Myocyte (in vitro differentiated cells): ENCODE measurements around the gene TUBA3C. TPM values are rescaled to one million over a fixed set of nuclear protein-coding genes. Genes with fewer than 3 reads are reported as not detected.
"Not testable (repeated sequence)": the region's sequence is repeated elsewhere in the genome, so short reads cannot be mapped to it uniquely, and the experiment has no call there.

Source experiments
- DNase-seq: peaks from one replicate; pipeline ENCODE4 v3.0.0-alpha.2; 2012; ENCODE audit warnings: low read depth
- polyA plus RNA-seq: library from polyadenylated mRNA; unstranded; fragments of >200 nt; gene quantifications from one replicate; pipeline ENCODE4 v1.2.1, GENCODE V29; 2012; ENCODE audit warnings: missing spikeins
- total RNA-seq: library from RNA; depleted of rRNA; stranded (reverse); fragments of >200 nt; gene quantifications from 2 replicates; pipeline ENCODE4 v1.2.3, GENCODE V29; 2014

TUBA3C gene
- not detected in 2 replicates for total RNA-seq
- not detected for polyA plus RNA-seq

DNA sequence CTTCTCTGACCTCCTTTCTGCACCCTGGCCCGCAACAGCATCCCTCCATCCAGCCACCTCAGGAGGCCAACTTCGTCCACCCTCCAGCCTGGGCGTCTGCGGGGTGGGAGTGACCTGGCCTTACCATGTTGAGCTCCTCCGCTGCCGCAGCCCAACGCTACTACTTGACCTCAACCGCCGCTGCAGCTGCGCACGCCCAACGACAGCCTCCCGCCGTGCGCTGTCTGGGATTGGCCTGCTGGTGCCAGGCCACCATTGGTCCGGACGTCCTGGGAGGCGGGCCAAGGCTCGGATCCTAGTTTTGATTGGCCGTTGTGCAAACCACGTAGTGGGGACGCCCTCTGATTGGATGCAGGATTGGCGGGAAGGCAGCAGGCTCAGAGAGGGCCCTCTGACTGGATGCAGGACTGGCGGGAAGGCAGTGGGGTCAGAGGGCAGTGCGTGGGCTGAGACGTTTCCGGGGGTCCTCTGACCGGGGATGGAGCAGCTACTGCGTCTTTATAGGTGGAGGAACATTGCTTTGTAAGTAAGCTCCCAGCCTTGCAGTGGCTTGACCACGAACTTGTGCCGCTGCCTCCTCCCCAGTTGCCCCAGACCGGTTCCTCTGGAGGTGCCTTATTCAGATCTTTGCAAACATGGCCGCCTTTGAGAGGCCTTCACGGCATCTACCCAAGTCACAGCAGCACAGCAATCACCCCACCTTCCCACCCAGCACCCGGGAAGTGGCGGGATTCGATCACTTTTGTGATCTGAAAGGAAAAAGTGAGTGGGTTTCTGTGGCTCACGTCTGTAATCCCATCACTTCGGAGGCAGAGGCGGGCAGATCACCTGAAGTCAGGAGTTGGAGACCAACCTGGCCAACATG lies at the start of gene TUBA3C:
TUBA3C (minus strand) TSS at position 204 of the 865 bp plus-strand sequence; CDS start at position 127, 77 bp downstream.
- DNase-seq = no peak

GRCh38 chr13:19207413-19207812 lies 25.8 kb upstream of the TUBA3C start:
- not testable (repeated sequence) for DNase-seq

GRCh38 chr13:19192622-19193021 lies 11.0 kb upstream of the TUBA3C start:
- not testable (repeated sequence) for DNase-seq

DNA sequence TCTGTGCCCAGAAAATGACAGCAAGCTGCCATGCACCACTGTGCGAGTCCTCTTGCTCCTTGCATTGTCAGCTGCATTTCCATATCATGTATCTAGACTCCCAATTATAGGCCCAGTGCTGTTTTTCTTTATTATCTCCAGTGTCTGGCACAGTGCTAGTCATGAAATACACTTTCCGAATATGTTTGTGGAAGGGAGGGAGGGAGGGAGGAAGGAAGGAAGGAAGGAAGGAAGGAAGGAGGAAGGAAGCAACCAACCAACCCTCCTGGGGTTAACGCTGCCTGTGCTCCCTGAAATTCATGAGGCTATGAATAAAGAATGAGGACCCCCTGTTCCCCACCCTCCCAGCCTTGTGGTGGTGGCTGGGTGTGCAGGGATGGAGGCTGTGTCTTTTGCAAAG lies 8.3 kb upstream of the TUBA3C start:
- DNase-seq = not testable (repeated sequence)

DNA sequence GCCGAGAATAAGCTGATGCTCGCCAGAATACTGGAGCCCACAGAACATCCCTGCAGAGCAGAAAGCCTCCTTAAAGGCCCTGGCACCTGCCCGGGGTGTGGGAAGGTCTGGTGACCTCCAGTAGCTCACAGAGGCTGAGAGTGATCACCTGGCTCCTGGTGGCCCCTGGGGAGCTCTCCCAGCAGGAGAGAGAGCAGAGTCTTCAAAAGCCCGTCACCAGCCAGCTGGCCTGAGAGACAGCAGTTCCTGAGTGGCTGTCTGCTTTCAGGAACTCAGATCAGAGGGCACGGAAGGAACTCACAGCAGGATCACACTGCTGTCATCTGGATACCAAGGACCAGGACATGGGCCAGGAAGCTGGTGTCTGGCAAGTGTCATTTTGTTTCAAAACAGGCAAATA lies 7.7 kb upstream of the TUBA3C start:
- DNase-seq = not testable (repeated sequence)

DNA sequence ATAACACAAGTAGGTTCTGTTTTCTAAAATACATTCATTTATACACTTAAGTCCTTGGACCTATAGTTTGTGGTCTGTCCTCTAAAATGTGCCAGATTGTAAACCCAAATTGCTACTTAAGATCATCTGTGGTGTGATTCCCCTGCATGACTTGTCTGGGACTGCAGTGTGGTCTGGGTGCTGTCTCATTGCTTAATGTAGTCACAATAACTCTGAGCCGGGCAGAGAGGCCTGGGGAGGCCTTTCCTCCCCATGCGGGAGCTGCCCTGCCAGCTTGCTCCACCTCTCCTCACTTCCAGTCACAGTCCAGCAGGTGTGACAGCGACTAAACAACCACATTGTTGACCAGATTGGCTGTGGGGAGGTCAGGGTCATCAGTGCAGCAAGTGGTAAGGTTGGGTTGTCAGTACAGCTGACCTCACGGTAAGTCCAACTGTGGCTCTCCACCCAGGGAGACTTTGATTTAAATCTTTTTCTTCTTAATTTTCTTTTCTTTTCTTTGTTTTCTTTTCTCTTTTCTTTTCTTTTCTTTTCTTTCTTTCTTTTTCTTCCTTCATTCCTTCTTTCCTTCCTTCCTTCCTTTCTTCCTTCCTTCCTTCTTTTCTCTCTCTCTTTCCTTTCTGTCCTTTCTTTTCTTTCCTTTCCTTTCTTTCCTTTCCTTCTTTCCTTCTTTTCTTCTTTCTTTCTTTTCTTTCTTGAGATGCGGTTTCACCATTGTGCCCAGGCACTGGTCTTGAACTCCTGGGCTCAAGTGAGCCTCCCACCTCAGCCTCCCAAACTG lies 4.4 kb upstream of the TUBA3C start:
- no peak for DNase-seq

- DNase-seq = no peak
Measured at GRCh38 chr13:19185086-19185864, 3.7 kb upstream of the TUBA3C start.

DNA sequence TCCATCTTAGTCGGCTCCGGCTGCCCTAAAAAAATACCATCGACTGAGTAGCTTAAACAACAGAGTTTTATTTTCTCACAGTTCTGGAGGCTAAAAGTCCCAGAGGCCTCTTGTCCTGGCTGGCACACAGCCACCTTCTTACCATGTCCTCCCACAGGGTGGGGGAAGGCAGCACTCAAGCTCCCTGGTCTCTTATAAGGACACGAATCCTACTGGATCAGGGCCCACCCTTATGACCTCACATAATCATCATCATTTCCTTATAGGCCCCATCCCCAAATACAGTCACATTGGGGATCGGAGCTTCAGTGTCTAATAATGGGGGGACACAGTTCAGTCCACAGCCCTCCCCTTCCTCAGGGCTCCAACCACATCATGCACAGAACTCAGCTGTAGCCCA lies 2.6 kb upstream of the TUBA3C start:
- no peak for DNase-seq

- DNase-seq = no peak
Measured at GRCh38 chr13:19183676-19184075, 2.1 kb upstream of the TUBA3C start.

DNA sequence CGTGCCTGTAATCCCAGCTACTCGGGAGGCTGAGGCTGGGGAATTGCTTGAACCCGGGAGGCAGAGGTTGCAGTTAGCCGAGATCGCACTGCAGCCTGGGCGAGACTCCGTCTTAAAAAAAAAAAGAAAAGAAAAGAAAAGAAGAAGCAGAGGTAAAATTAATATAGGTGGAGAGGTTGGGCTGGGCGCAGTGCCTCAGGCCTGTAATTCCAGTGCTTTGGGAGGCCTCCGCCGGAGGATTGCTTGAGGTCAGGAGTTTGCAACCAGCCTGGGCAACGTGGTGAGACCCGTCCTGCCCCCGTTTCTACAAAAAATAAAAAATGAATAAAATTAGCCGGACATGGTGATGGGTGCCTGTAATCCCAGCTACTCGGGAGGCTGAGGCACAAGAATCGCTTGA lies 912 bp upstream of the TUBA3C start:
- no peak for DNase-seq

DNA sequence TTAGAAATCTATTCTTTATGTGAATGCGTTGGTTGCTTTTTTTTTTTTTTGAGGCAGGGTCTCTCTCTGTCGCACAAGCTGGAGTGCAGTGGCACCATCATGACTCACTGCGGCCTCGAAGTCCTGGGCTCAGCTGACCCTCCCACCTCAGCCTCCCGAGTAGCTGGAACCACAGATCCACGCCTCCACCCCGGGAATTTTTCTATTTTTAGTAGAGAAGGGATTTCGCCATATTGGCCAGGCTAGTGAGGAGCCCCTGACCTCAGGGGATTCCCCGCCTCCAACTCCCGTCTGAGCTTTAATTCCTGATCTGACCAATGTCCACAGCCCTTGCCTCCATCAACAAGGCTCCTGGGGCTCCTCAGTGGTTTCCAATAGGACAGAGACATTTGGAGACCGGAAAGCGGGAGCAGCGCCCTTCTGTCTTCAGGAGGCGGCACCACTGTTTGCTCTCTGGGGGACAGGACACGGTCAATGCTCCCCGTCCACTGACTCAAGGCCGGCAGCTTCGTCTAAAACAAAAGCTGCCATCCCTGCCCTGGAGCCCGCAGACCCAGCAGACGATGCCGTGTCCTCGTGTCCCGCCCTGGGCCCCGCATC lies 503 bp downstream of the TUBA3C start:
- no peak for DNase-seq

GRCh38 chr13:19179916-19180315 lies 1.7 kb downstream of the TUBA3C start:
- no peak for DNase-seq

GRCh38 chr13:19178901-19179593 lies 2.6 kb downstream of the TUBA3C start:
- DNase-seq = no peak

DNA sequence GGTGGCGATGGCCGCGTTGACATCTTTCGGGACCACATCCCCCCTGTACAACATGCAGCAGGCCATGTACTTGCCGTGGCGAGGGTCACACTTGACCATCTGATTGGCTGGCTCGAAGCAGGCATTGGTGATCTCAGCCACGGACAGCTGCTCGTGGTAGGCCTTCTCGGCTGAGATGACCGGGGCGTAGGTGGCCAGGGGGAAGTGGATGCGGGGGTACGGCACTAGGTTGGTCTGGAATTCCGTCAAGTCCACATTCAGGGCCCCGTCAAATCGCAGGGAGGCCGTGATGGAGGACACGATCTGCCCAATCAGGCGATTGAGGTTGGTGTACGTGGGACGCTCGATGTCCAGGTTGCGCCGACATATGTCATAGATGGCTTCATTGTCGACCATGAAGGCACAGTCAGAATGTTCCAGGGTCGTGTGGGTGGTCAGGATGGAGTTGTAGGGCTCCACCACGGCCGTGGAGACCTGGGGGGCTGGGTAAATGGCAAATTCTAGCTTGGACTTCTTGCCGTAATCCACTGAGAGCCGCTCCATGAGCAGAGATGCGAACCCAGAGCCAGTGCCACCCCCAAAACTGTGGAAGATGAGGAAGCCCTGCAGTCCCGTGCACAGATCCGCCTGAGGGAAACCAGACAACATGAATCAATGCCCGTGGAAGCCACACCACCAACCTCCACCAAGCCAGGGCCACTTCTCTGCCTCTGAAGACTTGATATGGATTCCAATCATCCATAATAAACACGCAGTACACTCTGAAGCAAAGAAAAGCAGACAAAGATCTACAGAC lies 4.4 kb downstream of the TUBA3C start:
- not testable (repeated sequence) for DNase-seq

GRCh38 chr13:19173752-19174151 lies 7.9 kb downstream of the TUBA3C start:
- no peak for DNase-seq

DNA sequence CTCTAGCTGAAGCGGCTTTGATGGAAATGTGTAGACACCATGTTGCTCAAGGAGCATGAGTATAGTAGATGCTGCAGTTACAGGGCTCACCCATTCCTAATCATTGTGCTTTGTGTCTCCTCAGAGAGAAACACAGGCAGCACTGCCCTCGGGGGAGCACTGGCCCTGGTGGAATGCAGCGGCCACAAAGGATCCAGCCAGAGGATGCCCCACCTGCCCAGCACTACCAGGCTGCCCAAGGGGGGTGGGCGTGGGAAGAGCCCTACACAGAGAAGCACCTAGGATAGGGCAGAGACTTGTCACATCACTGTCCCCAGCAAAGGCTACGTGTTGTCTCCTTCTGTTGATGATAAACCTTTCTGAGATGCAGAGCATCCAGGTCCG lies 9.0 kb downstream of the TUBA3C start:
- no peak for DNase-seq

DNA sequence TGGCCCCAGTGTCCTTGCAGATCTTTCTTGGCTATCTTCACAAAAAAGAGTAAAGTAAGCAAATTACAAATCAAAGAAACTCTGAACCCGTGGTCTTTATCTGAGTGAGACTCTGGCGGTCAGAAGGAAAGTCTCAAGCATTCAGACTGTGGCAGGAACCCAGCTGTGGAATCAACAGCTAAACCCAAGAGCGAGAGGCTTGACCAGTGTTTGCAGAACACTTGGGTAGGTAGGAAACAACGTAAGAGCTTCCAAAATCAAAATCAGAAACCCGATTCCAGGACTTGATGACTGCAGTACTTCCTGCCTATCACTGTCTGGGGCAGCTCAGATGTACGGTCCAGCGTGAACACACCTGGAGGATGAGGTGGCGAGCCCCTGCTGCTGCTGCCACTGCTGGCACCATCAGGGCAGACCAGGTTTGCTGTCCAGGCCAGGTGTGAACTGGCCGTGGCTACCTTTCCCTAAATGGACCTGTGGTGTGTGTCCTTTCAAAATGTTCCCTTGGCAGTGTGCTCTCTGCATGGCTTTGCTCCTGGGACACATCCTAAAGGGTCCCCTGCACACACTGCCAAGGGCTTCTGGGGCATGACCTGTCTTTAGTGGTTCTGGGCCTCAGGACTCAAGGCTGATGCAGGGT lies 9.5 kb downstream of the TUBA3C start:
- DNase-seq = no peak

- DNase-seq = no peak
Measured at GRCh38 chr13:19171563-19171962, 10.1 kb downstream of the TUBA3C start.

DNA sequence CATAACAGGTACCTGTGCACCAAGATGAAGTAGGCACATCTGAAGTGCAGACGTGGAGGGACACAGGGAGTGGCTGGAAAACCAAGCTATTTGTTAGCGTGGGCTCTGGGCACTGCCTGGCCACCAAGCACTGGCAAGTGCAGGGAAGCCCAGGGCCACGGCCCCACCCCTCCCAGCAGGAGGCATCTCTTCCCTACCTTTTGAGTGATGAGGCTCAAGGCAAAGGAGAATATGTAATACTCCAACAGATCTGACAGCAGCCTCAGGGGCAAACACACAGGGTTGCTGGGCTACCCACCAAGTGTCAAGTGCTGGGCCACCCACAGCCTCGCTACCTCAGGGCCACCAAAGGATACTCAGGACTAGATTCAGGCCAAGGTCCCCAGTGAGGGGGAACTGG lies 11.6 kb downstream of the TUBA3C start:
- no peak for DNase-seq
